Breast epithelium (tissue), 4 donors: ENCODE measurements around the gene AFP. TPM values are rescaled to one million over a fixed set of nuclear protein-coding genes. Genes with fewer than 3 reads are reported as not detected.
"Not testable (repeated sequence)": the region's sequence is repeated elsewhere in the genome, so short reads cannot be mapped to it uniquely, and the experiment has no call there.

Experiments
- DNase-seq, 2 donors: peaks; one replicate each; pipeline ENCODE4 v3.0.0-alpha.2; 2019; ENCODE audit warnings: low spot score in 2 of 2
- H3K27ac ChIP-seq, 2 donors: fragments of 200-600 bp; sonication (generic) in 1 of 2; one replicate each; pipeline ENCODE4 v1.5.1; 2016 to 2019; ENCODE audit warnings: mild to moderate bottlenecking in 1 of 2
- H3K27me3 ChIP-seq, 2 donors: fragments of 200-600 bp; sonication (generic) in 1 of 2; one replicate each; pipeline versions ENCODE4 v1.5.1 to v1.6.0; 2017 to 2019; ENCODE audit warnings: control low read depth in 1 of 2, mild to moderate bottlenecking in 1 of 2
- H3K36me3 ChIP-seq: fragments of 200-600 bp; one replicate; pipeline ENCODE4 v1.5.1; 2019
- H3K4me1 ChIP-seq, 2 donors: fragments of 200-600 bp; sonication (generic); one replicate each; pipeline ENCODE4 v1.5.1; 2016 to 2019; ENCODE audit warnings: control low read depth in 1 of 2
- H3K4me3 ChIP-seq, 3 donors: fragments of 200-600 bp; sonication (generic); 1 replicate in 2 of 3; 2 replicates in 1 of 3; pipeline ENCODE4 v1.5.1; 2016 to 2019; ENCODE audit warnings: mild to moderate bottlenecking in 3 of 3, moderate library complexity in 2 of 3
- H3K9me3 ChIP-seq, 2 donors: fragments of 200-600 bp; sonication (generic) in 1 of 2; one replicate each; pipeline ENCODE4 v1.5.1; 2016 to 2019; ENCODE audit warnings: control low read depth in 1 of 2
- CTCF ChIP-seq, 3 donors: fragments of 450-650 bp; IDR thresholded peaks; one replicate each; pipeline ENCODE4 v1.5.1; 2016 to 2017; ENCODE audit warnings: antibody characterized with exemption in 3 of 3, mild to moderate bottlenecking in 3 of 3, moderate library complexity in 3 of 3
- POLR2A ChIP-seq: fragments of 450-650 bp; IDR thresholded peaks from one replicate; pipeline ENCODE4 v1.6.1; 2016; ENCODE audit warnings: antibody characterized with exemption, mild to moderate bottlenecking, moderate library complexity
- POLR2AphosphoS5 ChIP-seq, 3 donors: sonication (generic); formaldehyde crosslinking; IDR thresholded peaks; one replicate each; pipeline ENCODE4 v1.6.1; 2017; ENCODE audit warnings: antibody characterized with exemption in 3 of 3
- intact Hi-C: fragments of 100-400 bp; cut with DNase I; formaldehyde crosslinking; loops from one replicate; pipeline ENCODE4 v1.15.1; 2023; ENCODE audit warnings: low total_unique reads
- total RNA-seq, 3 donors: library from RNA; depleted of rRNA; stranded (reverse); fragments of >200 nt; gene quantifications; one replicate each; pipeline ENCODE4 v1.1.0, GENCODE V29; 2016

The AFP gene
- 1 to 10 TPM in 1 of 3 donors, not detected in 2; 3.2 TPM for total RNA-seq

GRCh38 chr4:73435984-73436383 is at the start of gene AFP:
AFP (plus strand) TSS chr4:73436221; CDS start chr4:73436263, 42 bp downstream.
- H3K27ac ChIP-seq, result no peak within 1 kb of the TSS
- DNase-seq, result no peak
- H3K4me3 ChIP-seq, result no peak within 1 kb of the TSS
- no peaks in the 10 kb centered on the region for H3K4me1 ChIP-seq
- intact Hi-C loops, result no loop called here
- H3K9me3 ChIP-seq, result no peaks in the 10 kb centered on the region
- H3K27me3 ChIP-seq, result no peaks in the 10 kb centered on the region
- no peaks in the 10 kb centered on the region for H3K36me3 ChIP-seq
- TF ChIP-seq POLR2AphosphoS5 (IDR thresholded peaks at IDR 0.05) (no peak), CTCF (IDR thresholded peaks at IDR 0.05) (no peak)

- Histone ChIP-seq H3K27me3 (no peaks in the 10 kb centered on the region), H3K4me1 (no peaks in the 10 kb centered on the region), H3K27ac (no peak overlapping the region), H3K36me3 (no peaks in the 10 kb centered on the region), H3K9me3 (no peaks in the 10 kb centered on the region), H3K4me3 (no peak overlapping the region)
- TF ChIP-seq POLR2AphosphoS5 (IDR thresholded peaks at IDR 0.05), result no peak
- no peak for TF ChIP-seq POLR2A
- TF ChIP-seq CTCF (IDR thresholded peaks at IDR 0.05), result no peak
- intact Hi-C loops, result no loop called here
- no peak for DNase-seq
These were observed 48.5 kb upstream of the AFP start for GRCh38 chr4:73387552-73387951.

- Histone ChIP-seq H3K9me3 (no peaks in the 10 kb centered on the region), H3K36me3 (no peaks in the 10 kb centered on the region), H3K4me3 (no peak overlapping the region), H3K27me3 (no peaks in the 10 kb centered on the region), H3K27ac (no peak overlapping the region), H3K4me1 (no peaks in the 10 kb centered on the region)
- no peak for DNase-seq
- intact Hi-C loops, result no loop called here
- TF ChIP-seq CTCF (IDR thresholded peaks at IDR 0.05) (no peak), POLR2AphosphoS5 (IDR thresholded peaks at IDR 0.05) (no peak), POLR2A (no peak)
These were observed 47.1 kb upstream of the AFP start for GRCh38 chr4:73388887-73389286.

GRCh38 chr4:73389663-73390062 is 46.4 kb upstream of the AFP start:
- DNase-seq, H3K27ac ChIP-seq, H3K4me1 ChIP-seq, intact Hi-C loops, H3K36me3 ChIP-seq, H3K4me3 ChIP-seq, H3K9me3 ChIP-seq, H3K27me3 ChIP-seq: not testable (repeated sequence)

- Histone ChIP-seq H3K27me3 (no peaks in the 10 kb centered on the region), H3K27ac (no peak overlapping the region)
- TF ChIP-seq CTCF (IDR thresholded peaks at IDR 0.05) (no peak), POLR2AphosphoS5 (IDR thresholded peaks at IDR 0.05) (no peak), POLR2A (no peak)
These were observed 44.2 kb upstream of the AFP start for GRCh38 chr4:73391774-73392173.

GRCh38 chr4:73392936-73393335 is 43.1 kb upstream of the AFP start:
- Histone ChIP-seq H3K27ac (no peak overlapping the region), H3K4me3 (no peak overlapping the region), H3K4me1 (no peaks in the 10 kb centered on the region), H3K9me3 (no peaks in the 10 kb centered on the region), H3K27me3 (no peaks in the 10 kb centered on the region), H3K36me3 (no peaks in the 10 kb centered on the region)
- intact Hi-C loops, result no loop called here
- no peak for TF ChIP-seq CTCF (IDR thresholded peaks at IDR 0.05)
- TF ChIP-seq POLR2AphosphoS5 (IDR thresholded peaks at IDR 0.05), result no peak
- TF ChIP-seq POLR2A, result no peak
- no peak for DNase-seq

More at GRCh38 chr4:73391774-73392173, 44.2 kb upstream of the AFP start:
- no peak for DNase-seq
- intact Hi-C loops, result no loop called here
- Histone ChIP-seq H3K4me1 (no peaks in the 10 kb centered on the region), H3K4me3 (no peak overlapping the region), H3K36me3 (no peaks in the 10 kb centered on the region), H3K9me3 (no peaks in the 10 kb centered on the region)
